Measurements from ENCODE around the gene ZNF260. TPM values are rescaled to one million over a fixed set of nuclear protein-coding genes. Genes with fewer than 3 reads are reported as not detected.

The ZNF260 gene
- total RNA-seq, 1 experiment from 2014 or later, result 0.31 TPM

DNA sequence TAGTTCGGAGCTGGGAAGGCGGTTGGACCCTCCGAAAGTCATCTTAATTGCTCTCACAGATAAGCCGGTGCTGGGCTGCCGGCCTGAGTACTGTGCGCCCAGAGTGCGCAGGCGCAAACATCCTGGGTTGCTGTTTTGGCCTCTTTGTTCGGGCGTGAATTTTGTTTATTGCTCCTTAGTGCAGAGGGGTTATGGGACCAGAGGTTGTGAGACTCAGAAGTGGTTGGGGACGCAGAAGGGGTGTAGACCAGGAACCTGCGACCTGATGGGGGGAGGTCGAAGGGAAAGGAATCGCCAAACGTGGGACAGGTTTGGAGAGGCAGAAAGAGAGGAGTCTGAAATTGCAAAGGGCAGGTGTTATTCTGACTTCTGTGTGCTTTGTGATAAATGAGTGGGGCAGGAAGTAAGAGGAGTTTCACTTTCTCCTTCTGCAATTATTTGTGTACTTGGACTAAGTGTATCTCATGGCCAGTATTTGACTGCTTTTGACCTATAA is 38.1 kb downstream of the ZNF260 start:
- DNase-seq (ENCODE audit: low spot score), result no peak

DNA sequence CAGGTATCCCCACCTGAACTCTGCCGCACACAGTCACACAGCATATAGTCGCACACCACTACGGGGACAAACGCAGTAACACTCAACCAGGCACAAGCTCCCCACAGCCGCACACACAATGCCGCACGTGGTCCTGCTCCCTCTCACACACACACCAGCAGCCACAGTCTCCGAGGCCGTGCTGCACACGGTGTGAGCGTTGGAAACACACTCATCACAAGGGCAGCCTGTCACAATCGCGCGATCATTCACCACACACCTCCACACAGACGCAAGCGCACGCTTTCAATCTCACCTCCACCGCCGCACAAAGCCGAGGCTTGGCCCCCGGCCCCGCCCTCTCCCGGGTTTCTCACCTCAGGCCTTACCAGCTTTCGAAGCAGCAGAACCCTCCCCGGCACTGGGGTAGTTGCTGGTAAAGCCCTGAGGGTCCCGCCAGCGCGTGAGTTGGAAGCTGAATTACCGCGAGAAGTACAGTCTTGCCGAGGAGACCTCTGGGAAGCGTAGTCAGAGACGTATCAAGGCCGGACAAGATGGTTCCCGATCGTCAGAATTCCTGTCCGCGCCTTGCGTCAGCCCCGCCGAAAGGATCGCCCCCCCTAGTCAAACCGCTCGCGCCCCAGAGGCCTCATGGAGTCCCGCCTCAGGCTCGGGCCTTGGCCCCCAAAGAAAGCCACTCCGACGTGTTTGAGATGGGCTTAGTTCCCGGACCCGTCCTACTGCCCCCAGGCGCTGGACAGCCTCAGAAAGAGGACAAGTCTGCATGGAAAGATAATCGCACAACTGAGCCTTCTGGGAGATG is 38.8 kb downstream of the ZNF260 start, which contains the start of gene ZNF566:
TSS of gene ZNF566 (minus strand) at position 444 of the 802 bp plus-strand sequence. CDS start 13,004 bp downstream, outside the sequence.
- DNase-seq (ENCODE audit: low spot score), result peak; percentile 25

DNA sequence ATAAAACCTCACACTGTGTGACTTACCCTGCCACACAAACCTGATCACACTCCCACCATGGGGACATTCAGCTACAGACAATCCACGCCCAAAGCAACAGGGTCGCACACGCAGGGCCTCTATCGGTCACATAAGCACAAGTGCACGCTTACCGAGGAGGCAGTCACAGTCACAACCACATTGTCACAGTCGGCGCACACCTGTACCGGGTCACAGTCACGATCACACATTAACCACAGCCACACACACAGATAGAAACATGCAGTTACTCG is 39.3 kb downstream of the ZNF260 start:
- DNase-seq (ENCODE audit: low spot score), result no peak

GRCh38 chr19:36488118-36488845 is 39.8 kb downstream of the ZNF260 start:
- no peak for DNase-seq (ENCODE audit: low spot score)

GRCh38 chr19:36483653-36484052 is 44.4 kb downstream of the ZNF260 start:
- no peak for DNase-seq (ENCODE audit: low spot score)

- no peak for DNase-seq (ENCODE audit: low spot score)
Observed at GRCh38 chr19:36482876-36483275, 45.2 kb downstream of the ZNF260 start.

Other genes with a start within 250 kb of the ZNF260 start
- gene ZFP14, start 149.1 kb downstream of the ZNF260 start, total RNA-seq (2014; rRNA removed; shearing (Covaris generic)), result 0.08 TPM in 2 replicates
- not detected in 2 replicates for gene ZFP82, start 109.6 kb downstream of the ZNF260 start, total RNA-seq (2014; rRNA removed; shearing (Covaris generic))
- gene ZNF566, start 38.7 kb downstream of the ZNF260 start, total RNA-seq (2014; rRNA removed; shearing (Covaris generic)), result 0.05 and 0.16 TPM in 2 replicates
- gene ZNF529, start 45.0 kb upstream of the ZNF260 start, total RNA-seq (2014; rRNA removed; shearing (Covaris generic)), result 0.25 and 0.44 TPM in 2 replicates
- not detected in 2 replicates for gene ZNF382, start 77.0 kb upstream of the ZNF260 start, total RNA-seq (2014; rRNA removed; shearing (Covaris generic))
- gene ZNF461, start 138.6 kb upstream of the ZNF260 start, total RNA-seq (2014; rRNA removed; shearing (Covaris generic)), result not detected in 2 replicates
- gene ZNF567, start 159.3 kb upstream of the ZNF260 start, total RNA-seq (2014; rRNA removed; shearing (Covaris generic)), result 0.41 and 0.86 TPM in 2 replicates
- 0.34 and 0.69 TPM in 2 replicates for gene ZNF850, start 244.5 kb upstream of the ZNF260 start, total RNA-seq (2014; rRNA removed; shearing (Covaris generic))